Hepatocyte (in vitro differentiated cells): Measurements from ENCODE around the gene SAMD14. TPM values are rescaled to one million over a fixed set of nuclear protein-coding genes. Genes with fewer than 3 reads are reported as not detected.

Experiments used
- DNase-seq: peaks from one replicate; pipeline ENCODE4 v3.0.0-alpha.2; 2016; ENCODE audit warnings: low spot score
- H2AFZ ChIP-seq: fragments of 200-600 bp; sonication (generic); 2 replicates; pipeline ENCODE4 v1.6.0; 2016; ENCODE audit warnings: antibody characterized with exemption, mild to moderate bottlenecking
- H3K27ac ChIP-seq: fragments of 200-600 bp; sonication (generic); 2 replicates; pipeline ENCODE4 v1.5.1; 2016; ENCODE audit warnings: mild to moderate bottlenecking
- H3K27me3 ChIP-seq: fragments of 200-600 bp; sonication (generic); 2 replicates; pipeline ENCODE4 v1.6.1; 2016
- H3K36me3 ChIP-seq: fragments of 200-600 bp; sonication (generic); replicated peaks from 2 replicates; pipeline ENCODE4 v1.5.1; 2016; ENCODE audit warnings: low read depth; ENCODE audit not compliant: insufficient read depth
- H3K4me1 ChIP-seq: fragments of 200-600 bp; sonication (generic); 2 replicates; pipeline ENCODE4 v1.5.1; 2016; ENCODE audit warnings: mild to moderate bottlenecking, moderate library complexity; ENCODE audit not compliant: insufficient read depth
- H3K4me2 ChIP-seq: fragments of 200-600 bp; sonication (generic); 2 replicates; pipeline ENCODE4 v1.6.0; 2016
- H3K4me3 ChIP-seq: fragments of 200-600 bp; sonication (generic); 2 replicates; pipeline ENCODE4 v1.5.1; 2016; ENCODE audit warnings: mild to moderate bottlenecking
- H3K79me2 ChIP-seq: fragments of 200-600 bp; sonication (generic); 2 replicates; pipeline ENCODE4 v1.6.0; 2017; ENCODE audit warnings: mild to moderate bottlenecking
- H3K9me2 ChIP-seq: fragments of 200-600 bp; sonication (generic); replicated peaks from 2 replicates; pipeline ENCODE4 v1.6.0; 2017; ENCODE audit warnings: mild to moderate bottlenecking; ENCODE audit not compliant: insufficient read depth
- H3K9me3 ChIP-seq: fragments of 200-600 bp; sonication (generic); 2 replicates; pipeline ENCODE4 v1.5.1; 2016; ENCODE audit warnings: low read depth, mild to moderate bottlenecking
- H4K20me1 ChIP-seq: fragments of 200-600 bp; sonication (generic); 2 replicates; pipeline ENCODE4 v1.6.0; 2016; ENCODE audit warnings: mild to moderate bottlenecking; ENCODE audit not compliant: insufficient read depth, poor library complexity, severe bottlenecking
- EZH2 ChIP-seq: fragments of 200-600 bp; sonication (generic); IDR thresholded peaks from 2 replicates; pipeline ENCODE4 v1.6.1; 2016; ENCODE audit warnings: antibody characterized with exemption, mild to moderate bottlenecking, borderline replicate concordance
- EZH2phosphoT487 ChIP-seq: fragments of 200-600 bp; sonication (generic); IDR thresholded peaks from one replicate; pipeline ENCODE4 v1.6.1; 2018; ENCODE audit warnings: antibody characterized with exemption, mild to moderate bottlenecking, low read depth, moderate library complexity; ENCODE audit not compliant: unreplicated experiment, severe bottlenecking
- WGBS: methylation state at CpG from one replicate; pipeline ENCODE4 v1.1.6; 2016; ENCODE audit warnings: low lambda C conversion rate; ENCODE audit errors: missing lambda C conversion rate; 5-methylcytosine and 5-hydroxymethylcytosine counted together
- polyA plus RNA-seq: library from polyadenylated mRNA; unstranded; fragments of >200 nt; fragmentation: Nextera tagmentation; extraction: Ambion mirVana; gene quantifications from 2 replicates; pipeline ENCODE4 v1.2.1, GENCODE V29; 2016
- total RNA-seq: library from RNA; depleted of rRNA; stranded (reverse); fragments of >200 nt; gene quantifications from 2 replicates; pipeline ENCODE4 v1.2.3, GENCODE V29; 2014
- TF ChIP-seq, protein P1 (sequence below): fragments of 200-600 bp; sonication (generic); IDR thresholded peaks from 2 replicates; pipeline ENCODE4 v1.5.1; 2016; ENCODE audit warnings: antibody characterized with exemption, mild to moderate bottlenecking; ENCODE audit not compliant: poor library complexity

Gene SAMD14
- total and polyA plus RNA-seq, 2 experiments from 2014 or later = 3.1 to 4.2 TPM

- H3K79me2 ChIP-seq = no peaks in the 10 kb centered on the region
- no peaks in the 10 kb centered on the region for H3K9me3 ChIP-seq
- no peaks in the 10 kb centered on the region for H3K9me2 ChIP-seq
- TF ChIP-seq EZH2phosphoT487 (no peak), EZH2 (no peak)
- TF ChIP-seq, protein P1, sequence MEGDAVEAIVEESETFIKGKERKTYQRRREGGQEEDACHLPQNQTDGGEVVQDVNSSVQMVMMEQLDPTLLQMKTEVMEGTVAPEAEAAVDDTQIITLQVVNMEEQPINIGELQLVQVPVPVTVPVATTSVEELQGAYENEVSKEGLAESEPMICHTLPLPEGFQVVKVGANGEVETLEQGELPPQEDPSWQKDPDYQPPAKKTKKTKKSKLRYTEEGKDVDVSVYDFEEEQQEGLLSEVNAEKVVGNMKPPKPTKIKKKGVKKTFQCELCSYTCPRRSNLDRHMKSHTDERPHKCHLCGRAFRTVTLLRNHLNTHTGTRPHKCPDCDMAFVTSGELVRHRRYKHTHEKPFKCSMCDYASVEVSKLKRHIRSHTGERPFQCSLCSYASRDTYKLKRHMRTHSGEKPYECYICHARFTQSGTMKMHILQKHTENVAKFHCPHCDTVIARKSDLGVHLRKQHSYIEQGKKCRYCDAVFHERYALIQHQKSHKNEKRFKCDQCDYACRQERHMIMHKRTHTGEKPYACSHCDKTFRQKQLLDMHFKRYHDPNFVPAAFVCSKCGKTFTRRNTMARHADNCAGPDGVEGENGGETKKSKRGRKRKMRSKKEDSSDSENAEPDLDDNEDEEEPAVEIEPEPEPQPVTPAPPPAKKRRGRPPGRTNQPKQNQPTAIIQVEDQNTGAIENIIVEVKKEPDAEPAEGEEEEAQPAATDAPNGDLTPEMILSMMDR = no peak
- no peak overlapping the region for H3K27ac ChIP-seq
- DNase-seq = no peak
- H2AFZ ChIP-seq = no peak overlapping the region
- H4K20me1 ChIP-seq = no peaks in the 10 kb centered on the region
- H3K4me1 ChIP-seq = peaks cover 21% of the 10 kb centered on the region
- 90% methylated on average over 6 of the region's 6 CpGs for WGBS
- H3K36me3 ChIP-seq = no peaks in the 10 kb centered on the region
- H3K4me3 ChIP-seq = no peak overlapping the region
- H3K27me3 ChIP-seq = peaks cover 3% of the 10 kb centered on the region
- no peak overlapping the region for H3K4me2 ChIP-seq
Observed at GRCh38 chr17:50132104-50132794, 2.3 kb upstream of the SAMD14 start.

GRCh38 chr17:50130559-50131305 is 772 bp upstream of the SAMD14 start:
- H3K4me3 ChIP-seq = no peak overlapping the region
- H3K27me3 ChIP-seq = peaks cover 3% of the 10 kb centered on the region
- TF ChIP-seq, protein P1 = no peak
- TF ChIP-seq EZH2phosphoT487 (no peak), EZH2 (no peak)
- H3K4me1 ChIP-seq = peaks cover 21% of the 10 kb centered on the region
- H3K79me2 ChIP-seq = no peaks in the 10 kb centered on the region
- no peaks in the 10 kb centered on the region for H3K9me3 ChIP-seq
- no peaks in the 10 kb centered on the region for H3K9me2 ChIP-seq
- H4K20me1 ChIP-seq = no peaks in the 10 kb centered on the region
- H3K36me3 ChIP-seq = no peaks in the 10 kb centered on the region
- no peak for DNase-seq
- peak overlapping the region; percentile 99 for H3K4me2 ChIP-seq
- H3K27ac ChIP-seq = no peak overlapping the region
- WGBS = 53% methylated on average over 16 of the region's 19 CpGs
- H2AFZ ChIP-seq = peak overlapping the region; percentile 71

- Histone ChIP-seq H3K9me2 (no peaks in the 10 kb centered on the region), H3K4me3 (peak overlapping the region; percentile 58), H3K27ac (peak overlapping the region; percentile 65), H4K20me1 (no peaks in the 10 kb centered on the region), H2AFZ (peak overlapping the region; percentile 71), H3K4me2 (peak overlapping the region; percentile 99), H3K79me2 (no peaks in the 10 kb centered on the region), H3K27me3 (peaks cover 3% of the 10 kb centered on the region), H3K4me1 (peaks cover 21% of the 10 kb centered on the region), H3K9me3 (no peaks in the 10 kb centered on the region), H3K36me3 (no peaks in the 10 kb centered on the region)
- WGBS = under 1% methylated on average over 17 of the region's 31 CpGs
- TF ChIP-seq, protein P1 = no peak
- no peak for TF ChIP-seq EZH2phosphoT487
- TF ChIP-seq EZH2 = no peak
- no peak for DNase-seq
Observed at GRCh38 chr17:50129353-50129727, 620 bp downstream of the SAMD14 start.
